Endothelial cell of umbilical vein (primary cell): ENCODE measurements around the gene SNX10. TPM values are rescaled to one million over a fixed set of nuclear protein-coding genes. Genes with fewer than 3 reads are reported as not detected.

ENCODE experiments used
- BruUV-seq: library from RNA; stranded (reverse); fragments of 400-500 nt; replicated peaks from 2 replicates; lab custom pipeline; 2021; lab: Mats Ljungman, UMichigan
- CTCF ChIA-PET: fragments of 300-600, 350-600 bp; sonication (Branson Sonifier 250); formaldehyde crosslinking; loops from one replicate; lab custom pipeline; 2021; ENCODE audit warnings: antibody characterized with exemption, inconsistent platforms; lab: Charles Lee
- POLR2A ChIA-PET: fragments of 300-600, 350-600 bp; sonication (Branson Sonifier 250); formaldehyde crosslinking; loops from one replicate; lab custom pipeline; 2021; ENCODE audit warnings: antibody characterized with exemption, inconsistent platforms; lab: Charles Lee
- DNase-seq: peaks from one replicate; pipeline ENCODE4 v3.0.0-alpha.2; 2011; ENCODE audit warnings: low read depth, low spot score
- FAIRE-seq: peaks from 2 replicates; lab custom pipeline; 2011; peaks lifted over from hg19 to GRCh38; lab: Jason Lieb, UNC
- H2AFZ ChIP-seq: 2 replicates; pipeline ENCODE4 v1.6.0; 2012; ENCODE audit warnings: low read depth, low read length, control low read depth, inconsistent platforms
- H3K27ac ChIP-seq: 2 replicates; pipeline ENCODE4 v1.5.1; 2011; ENCODE audit warnings: low read depth, mild to moderate bottlenecking, control low read depth, low read length, moderate library complexity; ENCODE audit not compliant: insufficient read depth
- H3K27me3 ChIP-seq, 2 experiments: 2 replicates each; pipeline versions ENCODE4 v1.6.0 to v1.6.1; 2011; ENCODE audit warnings: low read length in 2 of 2, mixed read lengths in 1 of 2; ENCODE audit not compliant: control insufficient read depth in 2 of 2, insufficient read depth in 2 of 2
- H3K36me3 ChIP-seq, 2 experiments: 2 replicates in 1 of 2; 3 replicates in 1 of 2; pipeline ENCODE4 v1.5.1; 2011; ENCODE audit warnings: low read length in 2 of 2, mild to moderate bottlenecking in 1 of 2, moderate library complexity in 1 of 2; ENCODE audit not compliant: control insufficient read depth in 2 of 2, insufficient read depth in 2 of 2; ENCODE audit errors: extremely low read depth in 1 of 2
- H3K4me1 ChIP-seq: 3 replicates; pipeline ENCODE4 v1.5.1; 2011; ENCODE audit warnings: mild to moderate bottlenecking, low read length; ENCODE audit not compliant: control insufficient read depth, insufficient read depth; ENCODE audit errors: extremely low read depth
- H3K4me2 ChIP-seq: 2 replicates; pipeline ENCODE4 v1.6.1; 2011; ENCODE audit warnings: low read length, control low read depth, mixed read lengths; ENCODE audit not compliant: insufficient read depth
- H3K4me3 ChIP-seq, 3 experiments: fragments of 200-600 bp in 1 of 3; sonication (generic), shearing (Covaris generic) in 1 of 3; replicated peaks in 1 of 3; 2 replicates each; pipeline ENCODE4 v1.5.1; 2011 to 2016; ENCODE audit warnings: control low read depth in 3 of 3, low read length in 3 of 3, mild to moderate bottlenecking in 2 of 3, inconsistent platforms in 1 of 3, low read depth in 1 of 3, moderate library complexity in 1 of 3; ENCODE audit not compliant: insufficient read depth in 1 of 3
- H3K79me2 ChIP-seq: 2 replicates; pipeline ENCODE4 v1.6.0; 2012; ENCODE audit warnings: low read length, inconsistent platforms; ENCODE audit not compliant: control insufficient read depth, insufficient read depth
- H3K9ac ChIP-seq: replicated peaks from 2 replicates; pipeline ENCODE3; 2011; ENCODE audit warnings: low read length, control low read depth; ENCODE audit not compliant: insufficient read depth; ENCODE audit errors: extremely low read depth
- H3K9me1 ChIP-seq: replicated peaks from 3 replicates; pipeline ENCODE4 v1.6.0; 2011; ENCODE audit warnings: mild to moderate bottlenecking, low read length; ENCODE audit not compliant: control insufficient read depth, insufficient read depth; ENCODE audit errors: extremely low read depth
- H3K9me3 ChIP-seq: replicated peaks from 2 replicates; pipeline ENCODE4 v1.5.1; 2012; ENCODE audit warnings: low read length, inconsistent platforms; ENCODE audit not compliant: control insufficient read depth, insufficient read depth
- H4K20me1 ChIP-seq: replicated peaks from 2 replicates; pipeline ENCODE3; 2011; ENCODE audit warnings: mild to moderate bottlenecking, low read length; ENCODE audit not compliant: control insufficient read depth, insufficient read depth; ENCODE audit errors: extremely low read depth
- EZH2 ChIP-seq: IDR thresholded peaks from 2 replicates; pipeline ENCODE4 v1.6.1; 2012; ENCODE audit warnings: borderline replicate concordance, low read depth, mild to moderate bottlenecking, moderate library complexity, low read length, inconsistent platforms; ENCODE audit not compliant: severe bottlenecking
- FOS ChIP-seq: IDR thresholded peaks from 2 replicates; pipeline ENCODE4 v1.6.1; 2011; ENCODE audit warnings: mild to moderate bottlenecking, low read length, moderate library complexity, borderline replicate concordance; ENCODE audit not compliant: insufficient read depth
- GATA2 ChIP-seq: IDR thresholded peaks from 2 replicates; pipeline ENCODE4 v1.7.0; 2011; ENCODE audit warnings: low read depth, mild to moderate bottlenecking, moderate library complexity, mixed read lengths, low read length; ENCODE audit not compliant: insufficient read length, insufficient read depth
- JUN ChIP-seq: IDR thresholded peaks from 2 replicates; pipeline ENCODE4 v1.6.1; 2011; ENCODE audit warnings: borderline replicate concordance, low read depth; ENCODE audit not compliant: insufficient read length, insufficient read depth
- POLR2A ChIP-seq: IDR thresholded peaks from 2 replicates; pipeline ENCODE4 v1.6.1; 2012; ENCODE audit warnings: low read depth, mild to moderate bottlenecking, control low read depth, low read length
- dilution Hi-C: fragments of 300-500 bp; cut with MboI; formaldehyde crosslinking; loops from one replicate; pipeline ENCODE4 v1.15.0; 2019; ENCODE audit warnings: low sequenced_read_pairs; ENCODE audit not compliant: extremely low pct_ligation_motif_present
- intact Hi-C: fragments of 100-400 bp; cut with micrococcal nuclease; formaldehyde crosslinking; loops from one replicate; pipeline ENCODE4 v1.10.0; 2022
- polyA plus RNA-seq, 4 experiments: library from polyadenylated mRNA; depleted of rRNA in 3 of 4; stranded (reverse) in 3 of 4; unstranded in 1 of 4; fragments of >200 nt; gene quantifications; 2 replicates each; pipeline versions ENCODE4 v1.2.1 to v1.2.3, GENCODE V29; 2011 to 2012; ENCODE audit warnings: missing spikeins in 1 of 4
- total RNA-seq: library from RNA; stranded (reverse); gene quantifications from 2 replicates; pipeline ENCODE4 v1.2.3, GENCODE V29; 2021
- TF ChIP-seq, protein P1 (sequence below), 2 donors: IDR thresholded peaks; 1 replicate in 1 of 2; 2 replicates in 1 of 2; pipeline ENCODE4 v1.5.1; 2011; ENCODE audit warnings: low read length in 2 of 2, mild to moderate bottlenecking in 2 of 2, moderate library complexity in 2 of 2, control low read depth in 1 of 2, inconsistent platforms in 1 of 2, low read depth in 1 of 2; ENCODE audit not compliant: insufficient read depth in 1 of 2; ENCODE audit errors: extremely low read depth in 1 of 2
- TF ChIP-seq, protein P2 (sequence below): IDR thresholded peaks from 2 replicates; pipeline ENCODE4 v1.6.1; 2011; ENCODE audit not compliant: insufficient read depth, insufficient read length

SNX10 gene
- total and polyA plus RNA-seq, 2 donors (not counting 3 experiments of a cell fraction or from before 2014, with no cell fraction given), result 0.25 to 0.80 TPM

DNA sequence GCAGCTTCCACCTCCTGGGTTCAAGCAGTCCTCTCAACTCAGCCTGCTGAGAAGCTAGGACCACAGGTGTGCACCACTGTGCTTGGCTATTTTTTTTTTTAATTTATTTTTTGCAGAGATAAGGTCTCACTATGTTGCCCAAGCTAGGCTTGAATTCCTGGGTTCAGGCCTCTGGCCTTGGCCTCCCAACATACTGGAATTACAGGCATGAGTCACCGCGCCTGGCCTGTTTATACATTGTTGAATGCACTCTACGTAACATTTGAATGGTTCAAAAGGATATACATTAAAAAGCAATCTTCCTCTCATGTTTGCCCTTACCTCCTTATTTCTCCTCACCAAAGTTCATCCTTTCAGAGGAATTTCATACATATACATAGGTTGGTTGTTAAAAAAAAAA, 7.2 kb upstream of the SNX10 start:
- dilution Hi-C loops (no loop called here), intact Hi-C loops (no loop called here)
- Histone ChIP-seq H3K9me1 (no peaks in the 10 kb centered on the region), H3K36me3 (no peaks in the 10 kb centered on the region), H3K4me1 (no peaks in the 10 kb centered on the region), H3K4me3 (no peak overlapping the region), H3K27ac (no peak overlapping the region), H3K27me3 (peaks cover 2 to 3% of the 10 kb centered on the region in 2 experiments), H3K9ac (no peak overlapping the region), H3K4me2 (no peak overlapping the region), H3K9me3 (no peaks in the 10 kb centered on the region), H2AFZ (no peak overlapping the region), H4K20me1 (no peaks in the 10 kb centered on the region), H3K79me2 (no peaks in the 10 kb centered on the region)
- DNase-seq, result no peak
- POLR2A ChIA-PET, result no interaction called here
- CTCF ChIA-PET, result interaction anchor here (0.7 to 1.5 kb wide), 7 partner anchors 10 to 383 kb away, joined by 3 to 17 read pairs (median 3); partner anchors contain the start of gene NFE2L3
- no TSS peak for BruUV-seq
- FAIRE-seq, result no peak
- TF ChIP-seq, protein P1, sequence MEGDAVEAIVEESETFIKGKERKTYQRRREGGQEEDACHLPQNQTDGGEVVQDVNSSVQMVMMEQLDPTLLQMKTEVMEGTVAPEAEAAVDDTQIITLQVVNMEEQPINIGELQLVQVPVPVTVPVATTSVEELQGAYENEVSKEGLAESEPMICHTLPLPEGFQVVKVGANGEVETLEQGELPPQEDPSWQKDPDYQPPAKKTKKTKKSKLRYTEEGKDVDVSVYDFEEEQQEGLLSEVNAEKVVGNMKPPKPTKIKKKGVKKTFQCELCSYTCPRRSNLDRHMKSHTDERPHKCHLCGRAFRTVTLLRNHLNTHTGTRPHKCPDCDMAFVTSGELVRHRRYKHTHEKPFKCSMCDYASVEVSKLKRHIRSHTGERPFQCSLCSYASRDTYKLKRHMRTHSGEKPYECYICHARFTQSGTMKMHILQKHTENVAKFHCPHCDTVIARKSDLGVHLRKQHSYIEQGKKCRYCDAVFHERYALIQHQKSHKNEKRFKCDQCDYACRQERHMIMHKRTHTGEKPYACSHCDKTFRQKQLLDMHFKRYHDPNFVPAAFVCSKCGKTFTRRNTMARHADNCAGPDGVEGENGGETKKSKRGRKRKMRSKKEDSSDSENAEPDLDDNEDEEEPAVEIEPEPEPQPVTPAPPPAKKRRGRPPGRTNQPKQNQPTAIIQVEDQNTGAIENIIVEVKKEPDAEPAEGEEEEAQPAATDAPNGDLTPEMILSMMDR (IDR thresholded peaks at IDR 0.05; ENCODE audit: extremely low read depth in 1 of 2, insufficient read depth in 1 of 2, low read depth in 1 of 2, low read length in 2 of 2), result no peak
- no peak for TF ChIP-seq JUN
- TF ChIP-seq FOS, result no peak
- no peak for TF ChIP-seq GATA2
- TF ChIP-seq, protein P2, sequence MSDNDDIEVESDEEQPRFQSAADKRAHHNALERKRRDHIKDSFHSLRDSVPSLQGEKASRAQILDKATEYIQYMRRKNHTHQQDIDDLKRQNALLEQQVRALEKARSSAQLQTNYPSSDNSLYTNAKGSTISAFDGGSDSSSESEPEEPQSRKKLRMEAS, result no peak
- no peak for TF ChIP-seq EZH2
- TF ChIP-seq POLR2A, result no peak
